WERI-Rb-1 (cell line): ENCODE data around the gene KCNQ1OT1.

Source experiments
- DNase-seq: peaks from one replicate; pipeline ENCODE4 v3.0.0-alpha.2; 2020
- H3K27ac ChIP-seq: fragments of 250-450 bp; sonication (Bioruptor Pico); 2 replicates; pipeline ENCODE4 v1.5.1; 2020; ENCODE audit warnings: mild to moderate bottlenecking, moderate library complexity
- H3K27me3 ChIP-seq: fragments of 250-450 bp; sonication (Bioruptor Pico); 2 replicates; pipeline ENCODE4 v1.5.1; 2021; ENCODE audit warnings: mild to moderate bottlenecking, low read depth, moderate library complexity; ENCODE audit not compliant: insufficient read depth, severe bottlenecking
- H3K36me3 ChIP-seq: fragments of 250-450 bp; sonication (Bioruptor Pico); 2 replicates; pipeline ENCODE4 v1.5.1; 2020; ENCODE audit warnings: mild to moderate bottlenecking, moderate library complexity
- H3K4me3 ChIP-seq: 2 replicates; pipeline ENCODE4 v1.5.1; 2011; ENCODE audit warnings: low read depth, mild to moderate bottlenecking, control low read depth, low read length
- H3K9me3 ChIP-seq: fragments of 250-450 bp; sonication (Bioruptor Pico); 2 replicates; pipeline ENCODE4 v1.5.1; 2021; ENCODE audit warnings: mild to moderate bottlenecking, moderate library complexity; ENCODE audit not compliant: severe bottlenecking
- CTCF ChIP-seq: IDR thresholded peaks from 2 replicates; pipeline ENCODE4 v1.5.1; 2011; ENCODE audit warnings: low read depth, mild to moderate bottlenecking, control low read depth, inconsistent platforms, low read length

Gene KCNQ1OT1

GRCh38 chr11:2653198-2653551, 46.6 kb downstream of the KCNQ1OT1 start:
- no peak for TF ChIP-seq CTCF
- H3K36me3 ChIP-seq, result no peaks in the 10 kb centered on the region
- H3K9me3 ChIP-seq, result peaks cover 19% of the 10 kb centered on the region
- DNase-seq, result no peak
- no peaks in the 10 kb centered on the region for H3K27me3 ChIP-seq
- H3K4me3 ChIP-seq, result no peak overlapping the region
- no peak overlapping the region for H3K27ac ChIP-seq

- DNase-seq, result no peak
- Histone ChIP-seq H3K27me3 (no peaks in the 10 kb centered on the region), H3K36me3 (no peaks in the 10 kb centered on the region), H3K4me3 (no peak overlapping the region), H3K9me3 (peaks cover 19% of the 10 kb centered on the region), H3K27ac (no peak overlapping the region)
- TF ChIP-seq CTCF, result no peak
These were observed 47.2 kb downstream of the KCNQ1OT1 start for GRCh38 chr11:2652333-2653197.

GRCh38 chr11:2651826-2652271, 47.9 kb downstream of the KCNQ1OT1 start:
- no peaks in the 10 kb centered on the region for H3K27me3 ChIP-seq
- peaks cover 24% of the 10 kb centered on the region for H3K9me3 ChIP-seq
- no peak overlapping the region for H3K27ac ChIP-seq
- no peaks in the 10 kb centered on the region for H3K36me3 ChIP-seq
- DNase-seq, result no peak
- no peak for TF ChIP-seq CTCF
- no peak overlapping the region for H3K4me3 ChIP-seq

- Histone ChIP-seq H3K36me3 (no peaks in the 10 kb centered on the region), H3K27me3 (no peaks in the 10 kb centered on the region), H3K4me3 (no peak overlapping the region), H3K27ac (no peak overlapping the region), H3K9me3 (peaks cover 29% of the 10 kb centered on the region)
- no peak for TF ChIP-seq CTCF
- no peak for DNase-seq
These were observed 48.7 kb downstream of the KCNQ1OT1 start for GRCh38 chr11:2651054-2651617.

- Histone ChIP-seq H3K27ac (no peak overlapping the region), H3K4me3 (no peak overlapping the region), H3K27me3 (no peaks in the 10 kb centered on the region), H3K36me3 (no peaks in the 10 kb centered on the region), H3K9me3 (peaks cover 30% of the 10 kb centered on the region)
- DNase-seq, result no peak
- TF ChIP-seq CTCF, result no peak
These were observed 49.4 kb downstream of the KCNQ1OT1 start for GRCh38 chr11:2650343-2650867.
